K562 (cell line): ENCODE measurements around the gene CTTNBP2NL. TPM values are rescaled to one million over a fixed set of nuclear protein-coding genes. Genes with fewer than 3 reads are reported as not detected.

Experiments used
- ATAC-seq: fragments of 200-7000 bp; cut with Tn5 transposase; 3 replicates; pipeline ENCODE4 v1.9.1; 2020; ENCODE audit warnings: moderate library complexity
- BruUV-seq: library from RNA; stranded (reverse); fragments of 400-500 nt; replicated peaks from 2 replicates; lab custom pipeline; 2021; lab: Mats Ljungman, UMichigan
- CTCF ChIA-PET: fragments of 300-600 bp; formaldehyde crosslinking; extraction: SDS; loops from one replicate; lab custom pipeline; 2021; ENCODE audit warnings: low intra/inter-chr PET ratio; lab: Yijun Ruan, JAX
- POLR2A ChIA-PET: fragments of 300-600, 350-650 bp; sonication (Branson Sonifier 250); formaldehyde crosslinking; extraction: SDS; loops from one replicate; lab custom pipeline; 2021; ENCODE audit warnings: antibody characterized with exemption, inconsistent platforms; lab: Yijun Ruan, JAX
- DNase-seq, 4 experiments: peaks; one replicate each; pipeline versions ENCODE4 v3.0.0 to v3.0.0-alpha.2; 2011 to 2018; ENCODE audit warnings: low spot score in 3 of 4, mixed read lengths in 3 of 4; ENCODE audit errors: extremely low read depth in 1 of 4
- FAIRE-seq: peaks from 2 replicates; lab custom pipeline; 2011; peaks lifted over from hg19 to GRCh38; lab: Jason Lieb, UNC
- H2AFZ ChIP-seq: 2 replicates; pipeline ENCODE4 v1.6.0; 2011; ENCODE audit warnings: low read depth, low read length, control low read depth, inconsistent platforms
- H3K27ac ChIP-seq: fragments of 200-600 bp; 3 replicates; pipeline ENCODE4 v1.8.0; 2011; ENCODE audit warnings: low read depth, mild to moderate bottlenecking, control low read depth, inconsistent platforms, low read length, moderate library complexity, mixed read lengths; ENCODE audit errors: extremely low read depth
- H3K27me3 ChIP-seq, 2 experiments: fragments of 300-600 bp in 1 of 2; 2 replicates in 1 of 2; 3 replicates in 1 of 2; pipeline versions ENCODE4 v1.6.0 to v1.8.0; 2011; ENCODE audit warnings: inconsistent platforms in 2 of 2, low read length in 2 of 2, mild to moderate bottlenecking in 1 of 2, mixed read lengths in 1 of 2, moderate library complexity in 1 of 2; ENCODE audit not compliant: control insufficient read depth in 2 of 2, insufficient read depth in 2 of 2
- H3K36me3 ChIP-seq: fragments of 300-600 bp; 3 replicates; pipeline ENCODE4 v1.8.0; 2011; ENCODE audit warnings: mild to moderate bottlenecking, low read length, inconsistent platforms; ENCODE audit not compliant: control insufficient read depth, insufficient read depth
- H3K4me1 ChIP-seq, 2 experiments: fragments of 200-600 bp in 1 of 2; replicated peaks in 1 of 2; 2 replicates in 1 of 2; 3 replicates in 1 of 2; pipeline versions ENCODE4 v1.5.1 to v1.8.0; 2011; ENCODE audit warnings: inconsistent platforms in 2 of 2, low read length in 2 of 2, mild to moderate bottlenecking in 1 of 2, mixed read lengths in 1 of 2, moderate library complexity in 1 of 2; ENCODE audit not compliant: control insufficient read depth in 2 of 2, insufficient read depth in 2 of 2
- H3K4me2 ChIP-seq: 2 replicates; pipeline ENCODE4 v1.6.1; 2011; ENCODE audit warnings: low read length, control low read depth, inconsistent platforms, mixed read lengths; ENCODE audit not compliant: insufficient read depth
- H3K4me3 ChIP-seq: fragments of 200-600 bp; sonication (generic), shearing (Covaris generic); 2 replicates; pipeline ENCODE4 v1.5.1; 2016; ENCODE audit warnings: control low read depth, inconsistent platforms
- H3K79me2 ChIP-seq: fragments of 200-600 bp; 3 replicates; pipeline ENCODE4 v1.8.0; 2011; ENCODE audit warnings: low read length, inconsistent platforms; ENCODE audit not compliant: control insufficient read depth, insufficient read depth
- H3K9ac ChIP-seq, 2 experiments: 2 replicates each; pipeline versions ENCODE4 v1.6.0 to v1.6.1; 2011; ENCODE audit warnings: low read depth in 2 of 2, low read length in 2 of 2, control low read depth in 1 of 2, inconsistent platforms in 1 of 2, mild to moderate bottlenecking in 1 of 2, mixed read lengths in 1 of 2; ENCODE audit not compliant: insufficient read depth in 1 of 2
- H3K9me1 ChIP-seq: one replicate; pipeline ENCODE4 v1.6.0; 2011; ENCODE audit warnings: inconsistent platforms, mild to moderate bottlenecking, low read length, moderate library complexity; ENCODE audit not compliant: control insufficient read depth, insufficient read depth
- H3K9me3 ChIP-seq: replicated peaks from 2 replicates; pipeline ENCODE4 v1.5.1; 2011; ENCODE audit warnings: low read depth, low read length, inconsistent platforms; ENCODE audit not compliant: control insufficient read depth, insufficient read depth
- H4K20me1 ChIP-seq: replicated peaks from 2 replicates; pipeline ENCODE4 v1.6.1; 2011; ENCODE audit warnings: low read length, inconsistent platforms, mixed read lengths; ENCODE audit not compliant: control insufficient read depth, insufficient read depth
- CTBP1 ChIP-seq: fragments of 450-650 bp; IDR thresholded peaks from 2 replicates; pipeline ENCODE4 v1.6.1; 2016; ENCODE audit warnings: borderline replicate concordance
- ZFP36 ChIP-seq: fragments of 150-350 bp; IDR thresholded peaks from 2 replicates; pipeline ENCODE4 v1.6.1; 2018; ENCODE audit warnings: low read length, low read depth; ENCODE audit not compliant: partially characterized antibody
- ZNF263 ChIP-seq: sonication (generic); formaldehyde crosslinking; IDR thresholded peaks from 2 replicates; pipeline ENCODE4 v1.8.0; 2022; ENCODE audit warnings: mild to moderate bottlenecking, missing genetic modification reagents, borderline replicate concordance
- ZNF76 ChIP-seq: fragments of 250-450 bp; sonication (Bioruptor Pico); IDR thresholded peaks from 2 replicates; pipeline ENCODE4 v1.4.0; 2020; ENCODE audit warnings: mild to moderate bottlenecking, moderate library complexity, borderline replicate concordance
- WGBS: fragments of 100-300 bp; shearing (Covaris generic); methylation state at CpG from one replicate; pipeline ENCODE4 v1.1.6; 2016; ENCODE audit warnings: low coverage, mixed read lengths; ENCODE audit not compliant: insufficient coverage; ENCODE audit errors: missing lambda C conversion rate; 5-methylcytosine and 5-hydroxymethylcytosine counted together
- in situ Hi-C: fragments of 300-500 bp; cut with MboI; formaldehyde crosslinking; loops from 4 replicates; pipeline ENCODE4 v1.15.0; 2018; ENCODE audit warnings: inconsistent platforms, mixed read lengths
- intact Hi-C: fragments of 100-400 bp; cut with micrococcal nuclease; formaldehyde crosslinking; loops from 2 replicates; pipeline ENCODE4 v1.14.2; 2022
- polyA plus RNA-seq, 8 experiments: library from polyadenylated mRNA; depleted of rRNA in 4 of 8; stranded (reverse) in 5 of 8; unstranded in 3 of 8; fragments of >200 nt; fragmentation: Nextera tagmentation in 2 of 8; fragmentation: Illumina TruSeq in 1 of 8; extraction: Ambion mirVana in 2 of 8; extraction: Trizol in 1 of 8; gene quantifications; 2 replicates each; pipeline versions ENCODE4 v1.2.1 to v1.2.3, GENCODE V29; 2011 to 2014; ENCODE audit warnings: inconsistent platforms in 1 of 8, missing spikeins in 1 of 8
- total RNA-seq, 7 experiments: library from RNA; depleted of rRNA in 6 of 7; stranded (reverse); fragments of >200 nt in 6 of 7; fragmentation: Illumina TruSeq in 2 of 7; extraction: Trizol in 2 of 7; gene quantifications; 2 replicates each; pipeline versions ENCODE4 v1.2.1 to v1.2.3, GENCODE V29; 2011 to 2021; ENCODE audit warnings: low replicate concordance in 1 of 7
- TF ChIP-seq, protein P1 (sequence below), 2 experiments: fragments of 450-650 bp; conservative IDR thresholded peaks; 2 replicates each; pipeline ENCODE4 v1.6.1; 2017; ENCODE audit warnings: mild to moderate bottlenecking in 2 of 2, moderate library complexity in 2 of 2
- TF ChIP-seq, protein P2 (sequence below), 2 experiments: IDR thresholded peaks in 1 of 2; conservative IDR thresholded peaks in 1 of 2; 2 replicates each; pipeline ENCODE4 v1.6.1; 2016; ENCODE audit warnings: low read depth in 2 of 2, mild to moderate bottlenecking in 1 of 2, missing compliant biosample characterization in 1 of 2, missing genetic modification characterization in 1 of 2, moderate library complexity in 1 of 2
- TF ChIP-seq, protein P3 (sequence below): fragments of 450-650 bp; IDR thresholded peaks from 2 replicates; pipeline ENCODE4 v1.7.1; 2018; ENCODE audit warnings: mild to moderate bottlenecking, low read depth; ENCODE audit not compliant: partially characterized antibody
- TF ChIP-seq, protein P4 (sequence below): IDR thresholded peaks from 2 replicates; pipeline ENCODE4 v1.6.1; 2012; ENCODE audit warnings: low read depth, low read length, improper control_type of control experiment, borderline replicate concordance

The CTTNBP2NL gene
- total and polyA plus RNA-seq, 9 of the 15 experiments (the other 6 are each of a cell fraction or from before 2014, with no cell fraction given), result 0.27 to 1.4 (median 0.62) TPM

DNA sequence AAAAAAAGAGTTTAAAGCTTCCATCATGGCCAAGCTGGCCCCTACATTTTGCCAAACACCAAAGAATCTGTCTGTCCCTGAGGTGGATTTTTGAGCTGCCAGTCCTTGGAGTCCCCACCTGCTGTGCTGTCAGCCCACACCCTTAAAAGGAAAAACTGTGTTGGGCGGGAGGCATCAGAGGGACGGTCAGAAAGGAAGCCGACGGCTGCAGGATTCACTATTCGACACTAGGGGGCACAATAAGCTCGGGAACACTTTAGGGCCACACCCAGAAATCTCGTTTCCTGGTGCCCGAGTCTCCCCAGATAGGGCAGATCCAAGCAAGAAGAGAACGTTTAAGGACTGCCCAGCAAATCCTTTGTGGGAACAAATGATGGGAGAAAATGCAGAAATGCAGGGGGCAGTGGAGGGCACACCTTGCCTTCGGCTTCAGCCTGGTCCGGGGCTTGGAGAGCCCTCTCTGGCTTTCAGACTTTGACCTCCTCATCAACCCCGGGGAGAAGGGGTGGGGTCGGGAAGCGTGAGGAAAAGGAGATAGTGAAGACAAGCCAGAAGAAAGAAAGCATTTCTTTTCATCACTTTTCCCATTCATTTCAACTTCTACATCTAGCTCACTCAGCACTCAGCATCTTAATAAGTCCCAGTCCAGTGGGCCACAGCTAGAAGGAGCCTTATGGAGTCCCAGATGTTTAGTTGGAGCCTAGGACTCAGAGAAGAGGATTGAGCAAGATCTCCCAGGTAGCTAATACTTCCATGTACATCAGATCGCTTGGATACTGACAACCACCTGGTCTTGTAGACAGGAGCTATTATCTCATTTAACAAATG lies 5.0 kb upstream of the CTTNBP2NL start:
- Histone ChIP-seq H3K36me3 (no peaks in the 10 kb centered on the region), H3K79me2 (no peaks in the 10 kb centered on the region), H3K4me1 (peaks cover 4 to 21% of the 10 kb centered on the region in 2 experiments; a peak in 4 of 5 replicates), H2AFZ (peak overlapping the region; percentile 75), H3K4me2 (peak overlapping the region; percentile 77), H3K27me3 (peaks cover 0 to 2% of the 10 kb centered on the region in 2 experiments; a peak in 1 of 5 replicates), H3K9me3 (no peaks in the 10 kb centered on the region), H4K20me1 (no peaks in the 10 kb centered on the region), H3K4me3 (peak overlapping the region; percentile 22), H3K27ac (no peak overlapping the region), H3K9me1 (no peaks in the 10 kb centered on the region), H3K9ac (peak overlapping the region in 1 of 2 experiments; percentile 29; a peak in 2 of 4 replicates)
- POLR2A ChIA-PET, result interaction anchor here (0.5 to 1.4 kb wide), 11 partner anchors 8 to 367 kb away, joined by 3 to 8 read pairs (median 3); partner anchors contain the start of genes CAPZA1, PPM1J and ST7L
- peak; percentile 100 for FAIRE-seq
- peak; percentile 93 for ATAC-seq
- DNase-seq, result peak; percentile 90 to 94 (median 91)
- BruUV-seq, result no TSS peak
- in situ Hi-C loops, result loop anchor here (5.0 kb wide), 4 partner anchors 71 to 411 kb away; partner anchors contain the start of genes CAPZA1, RHOC and ST7L
- intact Hi-C loops, result loop anchor here (1.0 to 5.0 kb wide), 5 partner anchors 75 to 651 kb away; partner anchors contain the start of gene RHOC
- CTCF ChIA-PET, result interaction anchor here (0.6 to 3.1 kb wide), 7 partner anchors 58 to 413 kb away, joined by 3 to 25 read pairs (median 4); partner anchors contain the start of gene RHOC
- WGBS, result 1% methylated on average over 12 of the region's 15 CpGs
- TF ChIP-seq, protein P1, sequence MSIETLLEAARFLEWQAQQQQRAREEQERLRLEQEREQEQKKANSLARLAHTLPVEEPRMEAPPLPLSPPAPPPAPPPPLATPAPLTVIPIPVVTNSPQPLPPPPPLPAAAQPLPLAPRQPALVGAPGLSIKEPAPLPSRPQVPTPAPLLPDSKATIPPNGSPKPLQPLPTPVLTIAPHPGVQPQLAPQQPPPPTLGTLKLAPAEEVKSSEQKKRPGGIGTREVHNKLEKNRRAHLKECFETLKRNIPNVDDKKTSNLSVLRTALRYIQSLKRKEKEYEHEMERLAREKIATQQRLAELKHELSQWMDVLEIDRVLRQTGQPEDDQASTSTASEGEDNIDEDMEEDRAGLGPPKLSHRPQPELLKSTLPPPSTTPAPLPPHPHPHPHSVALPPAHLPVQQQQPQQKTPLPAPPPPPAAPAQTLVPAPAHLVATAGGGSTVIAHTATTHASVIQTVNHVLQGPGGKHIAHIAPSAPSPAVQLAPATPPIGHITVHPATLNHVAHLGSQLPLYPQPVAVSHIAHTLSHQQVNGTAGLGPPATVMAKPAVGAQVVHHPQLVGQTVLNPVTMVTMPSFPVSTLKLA (conservative IDR thresholded peaks at IDR 0.05), result no peak; a peak in 1 of 4 replicates
- TF ChIP-seq ZNF76 (CRISPR knock-in tag), result no peak
- peak; percentile 87 for TF ChIP-seq CTBP1
- peak; percentile 51 for TF ChIP-seq ZFP36
- TF ChIP-seq, protein P2, sequence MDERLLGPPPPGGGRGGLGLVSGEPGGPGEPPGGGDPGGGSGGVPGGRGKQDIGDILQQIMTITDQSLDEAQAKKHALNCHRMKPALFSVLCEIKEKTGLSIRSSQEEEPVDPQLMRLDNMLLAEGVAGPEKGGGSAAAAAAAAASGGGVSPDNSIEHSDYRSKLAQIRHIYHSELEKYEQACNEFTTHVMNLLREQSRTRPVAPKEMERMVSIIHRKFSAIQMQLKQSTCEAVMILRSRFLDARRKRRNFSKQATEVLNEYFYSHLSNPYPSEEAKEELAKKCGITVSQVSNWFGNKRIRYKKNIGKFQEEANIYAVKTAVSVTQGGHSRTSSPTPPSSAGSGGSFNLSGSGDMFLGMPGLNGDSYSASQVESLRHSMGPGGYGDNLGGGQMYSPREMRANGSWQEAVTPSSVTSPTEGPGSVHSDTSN (CRISPR knock-in tag; IDR thresholded peaks at IDR 0.05; ENCODE audit: low read depth), result no peak
- TF ChIP-seq, protein P2 (tag; conservative IDR thresholded peaks at IDR 0.05; ENCODE audit: low read depth), result 0 out of 2 replicates have a peak, but pooled peaks have one; percentile 9
- peak; percentile 81; the same call in 1 of the 2 replicates for TF ChIP-seq ZNF263 (CRISPR knock-in tag)
- TF ChIP-seq, protein P3, sequence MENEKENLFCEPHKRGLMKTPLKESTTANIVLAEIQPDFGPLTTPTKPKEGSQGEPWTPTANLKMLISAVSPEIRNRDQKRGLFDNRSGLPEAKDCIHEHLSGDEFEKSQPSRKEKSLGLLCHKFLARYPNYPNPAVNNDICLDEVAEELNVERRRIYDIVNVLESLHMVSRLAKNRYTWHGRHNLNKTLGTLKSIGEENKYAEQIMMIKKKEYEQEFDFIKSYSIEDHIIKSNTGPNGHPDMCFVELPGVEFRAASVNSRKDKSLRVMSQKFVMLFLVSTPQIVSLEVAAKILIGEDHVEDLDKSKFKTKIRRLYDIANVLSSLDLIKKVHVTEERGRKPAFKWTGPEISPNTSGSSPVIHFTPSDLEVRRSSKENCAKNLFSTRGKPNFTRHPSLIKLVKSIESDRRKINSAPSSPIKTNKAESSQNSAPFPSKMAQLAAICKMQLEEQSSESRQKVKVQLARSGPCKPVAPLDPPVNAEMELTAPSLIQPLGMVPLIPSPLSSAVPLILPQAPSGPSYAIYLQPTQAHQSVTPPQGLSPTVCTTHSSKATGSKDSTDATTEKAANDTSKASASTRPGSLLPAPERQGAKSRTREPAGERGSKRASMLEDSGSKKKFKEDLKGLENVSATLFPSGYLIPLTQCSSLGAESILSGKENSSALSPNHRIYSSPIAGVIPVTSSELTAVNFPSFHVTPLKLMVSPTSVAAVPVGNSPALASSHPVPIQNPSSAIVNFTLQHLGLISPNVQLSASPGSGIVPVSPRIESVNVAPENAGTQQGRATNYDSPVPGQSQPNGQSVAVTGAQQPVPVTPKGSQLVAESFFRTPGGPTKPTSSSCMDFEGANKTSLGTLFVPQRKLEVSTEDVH, result peak; percentile 53
- TF ChIP-seq, protein P4, sequence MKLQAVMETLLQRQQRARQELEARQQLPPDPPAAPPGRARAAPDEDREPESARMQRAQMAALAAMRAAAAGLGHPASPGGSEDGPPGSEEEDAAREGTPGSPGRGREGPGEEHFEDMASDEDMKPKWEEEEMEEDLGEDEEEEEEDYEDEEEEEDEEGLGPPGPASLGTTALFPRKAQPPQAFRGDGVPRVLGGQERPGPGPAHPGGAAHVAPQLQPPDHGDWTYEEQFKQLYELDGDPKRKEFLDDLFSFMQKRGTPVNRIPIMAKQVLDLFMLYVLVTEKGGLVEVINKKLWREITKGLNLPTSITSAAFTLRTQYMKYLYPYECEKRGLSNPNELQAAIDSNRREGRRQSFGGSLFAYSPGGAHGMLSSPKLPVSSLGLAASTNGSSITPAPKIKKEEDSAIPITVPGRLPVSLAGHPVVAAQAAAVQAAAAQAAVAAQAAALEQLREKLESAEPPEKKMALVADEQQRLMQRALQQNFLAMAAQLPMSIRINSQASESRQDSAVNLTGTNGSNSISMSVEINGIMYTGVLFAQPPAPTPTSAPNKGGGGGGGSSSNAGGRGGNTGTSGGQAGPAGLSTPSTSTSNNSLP, result peak; percentile 30; the same call in 1 of the 2 replicates
